Lower leg skin (tissue), 4 donors: ENCODE results near the gene GPR62. TPM values are rescaled to one million over a fixed set of nuclear protein-coding genes. Genes with fewer than 3 reads are reported as not detected.

Experiments
- DNase-seq, 2 donors: peaks; one replicate each; pipeline ENCODE4 v3.0.0-alpha.2; 2019; ENCODE audit warnings: low spot score in 2 of 2
- H3K4me3 ChIP-seq: fragments of 200-600 bp; sonication (generic); 2 replicates; pipeline ENCODE4 v1.5.1; 2017; ENCODE audit warnings: mild to moderate bottlenecking, low read depth; ENCODE audit not compliant: poor library complexity, severe bottlenecking
- CTCF ChIP-seq, 3 donors: fragments of 450-650 bp; IDR thresholded peaks; one replicate each; pipeline ENCODE4 v1.5.1; 2016; ENCODE audit warnings: antibody characterized with exemption in 3 of 3, mild to moderate bottlenecking in 3 of 3, moderate library complexity in 2 of 3
- POLR2A ChIP-seq, 2 donors: fragments of 450-650 bp; IDR thresholded peaks; one replicate each; pipeline ENCODE4 v1.6.1; 2016 to 2017; ENCODE audit warnings: antibody characterized with exemption in 2 of 2, mild to moderate bottlenecking in 1 of 2, moderate library complexity in 1 of 2
- WGBS, 2 donors: methylation state at CpG; one replicate each; pipeline ENCODE4 v1.1.5; 2018; 5-methylcytosine and 5-hydroxymethylcytosine counted together
- intact Hi-C: fragments of 100-400 bp; cut with DNase I; formaldehyde crosslinking; loops from one replicate; pipeline ENCODE4 v1.15.0; 2023; ENCODE audit warnings: low total_unique reads
- total RNA-seq, 4 donors: library from RNA; depleted of rRNA; stranded (reverse); fragments of >200 nt; gene quantifications; one replicate each; pipeline ENCODE4 v1.1.0, GENCODE V29; 2016

GPR62 gene
- total RNA-seq, 4 donors from 2014 or later = not detected

DNA sequence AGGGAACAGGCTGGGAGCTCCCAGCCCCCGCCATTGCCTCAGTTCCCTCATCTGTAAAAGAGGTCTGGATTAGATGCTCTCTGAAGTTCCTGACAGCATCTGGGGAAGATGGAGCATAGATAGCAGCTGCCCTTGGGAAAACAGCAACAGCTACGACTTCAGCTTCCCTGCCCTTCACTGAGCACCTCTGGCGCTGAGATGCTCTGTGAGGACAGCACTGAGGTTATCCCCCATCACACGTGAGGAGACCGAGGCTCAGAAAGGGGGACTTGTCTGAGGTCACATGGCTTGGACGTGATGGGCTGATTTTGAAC, 51.6 kb downstream of the GPR62 start:
- intact Hi-C loops = no loop called here
- WGBS, 2 donors = 79 to 93% methylated on average over 6 of the region's 6 CpGs
- TF ChIP-seq CTCF (IDR thresholded peaks at IDR 0.05) (no peak), POLR2A (IDR thresholded peaks at IDR 0.05) (no peak)
- no peak overlapping the region for H3K4me3 ChIP-seq
- DNase-seq = no peak

Other genes with a start within 250 kb of the GPR62 start
- gene GRM2, start 248.3 kb upstream of the GPR62 start, total RNA-seq = 1 to 10 TPM in 2 of 4 donors, under 1 TPM in 2; 0.13 to 2.2 (median 0.91) TPM
- not detected for gene IQCF6, start 176.1 kb upstream of the GPR62 start, total RNA-seq
- gene IQCF2, start 93.8 kb upstream of the GPR62 start, total RNA-seq = not detected
- not detected for gene IQCF5, start 79.8 kb upstream of the GPR62 start, total RNA-seq
- not detected for gene IQCF1, start 52.0 kb upstream of the GPR62 start, total RNA-seq
- 10 to 100 TPM; 10.0 to 16.9 (median 14.0) TPM for gene RRP9, start 13.5 kb upstream of the GPR62 start, total RNA-seq
- 10 to 100 TPM in 2 of 4 donors, 1 to 10 TPM in 2; 6.0 to 16.2 (median 9.0) TPM for gene PARP3, start 13.0 kb upstream of the GPR62 start, total RNA-seq
- 10 to 100 TPM; 25.5 to 46.7 (median 29.2) TPM for gene PCBP4, start 12.1 kb downstream of the GPR62 start, total RNA-seq
- 10 to 100 TPM; 35.0 to 69.4 (median 51.9) TPM for gene ABHD14B, start 18.7 kb downstream of the GPR62 start, total RNA-seq
- gene ABHD14A, start 19.7 kb downstream of the GPR62 start, total RNA-seq = 10 to 100 TPM in 1 of 4 donors, 1 to 10 TPM in 3; 2.2 to 14.8 (median 5.0) TPM
- gene ACY1, start 28.2 kb downstream of the GPR62 start, total RNA-seq = 10 to 100 TPM; 16.2 to 44.2 (median 30.5) TPM
- 1,000 to 10,000 TPM; 1,729 to 2,645 (median 2,120) TPM for gene RPL29, start 40.5 kb downstream of the GPR62 start, total RNA-seq
- gene DUSP7, start 101.2 kb downstream of the GPR62 start, total RNA-seq = 10 to 100 TPM; 54.6 to 96.3 (median 79.2) TPM
- 1 to 10 TPM; 1.6 to 4.9 (median 1.9) TPM for gene POC1A, start 199.0 kb downstream of the GPR62 start, total RNA-seq
- 10 to 100 TPM; 17.5 to 43.1 (median 32.2) TPM for gene ALAS1, start 242.8 kb downstream of the GPR62 start, total RNA-seq